A673 (cell line): ENCODE results near the gene VANGL2.

ENCODE experiments used
- EZH2 ChIP-seq: fragments of 200-600 bp; sonication (generic); IDR thresholded peaks from 2 replicates; pipeline ENCODE4 v1.6.1; 2017; ENCODE audit warnings: borderline replicate concordance, low read depth, mild to moderate bottlenecking, mixed read lengths, antibody characterized with exemption, low read length; ENCODE audit not compliant: poor library complexity, severe bottlenecking
- TF ChIP-seq, protein P1 (sequence below): fragments of 300-800, 200-600 bp; sonication (generic); conservative IDR thresholded peaks from 2 replicates; pipeline ENCODE4 v1.5.1; 2017; ENCODE audit warnings: low read depth, mild to moderate bottlenecking, antibody characterized with exemption, low read length, moderate library complexity, mixed read lengths

DNA sequence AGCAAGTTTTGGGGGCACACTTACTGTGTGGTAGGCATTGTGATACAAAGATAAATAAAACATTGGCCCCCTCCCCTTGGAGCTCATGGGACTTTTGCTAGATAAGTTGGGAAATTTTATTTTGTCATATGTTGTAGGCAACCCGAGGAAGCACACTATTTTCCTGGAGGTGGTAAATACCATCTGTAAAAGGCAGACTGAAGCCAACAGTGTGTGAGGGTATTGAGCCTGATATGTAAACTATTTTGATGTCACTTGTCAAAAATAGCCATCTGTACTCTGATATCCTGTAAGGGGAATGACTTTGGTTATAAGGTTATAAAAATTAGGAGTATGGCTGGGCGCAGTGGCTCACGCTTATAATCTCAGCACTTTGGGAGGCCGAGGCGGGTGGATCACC is 30.6 kb downstream of the VANGL2 start:
- TF ChIP-seq EZH2, result no peak
- TF ChIP-seq, protein P1, sequence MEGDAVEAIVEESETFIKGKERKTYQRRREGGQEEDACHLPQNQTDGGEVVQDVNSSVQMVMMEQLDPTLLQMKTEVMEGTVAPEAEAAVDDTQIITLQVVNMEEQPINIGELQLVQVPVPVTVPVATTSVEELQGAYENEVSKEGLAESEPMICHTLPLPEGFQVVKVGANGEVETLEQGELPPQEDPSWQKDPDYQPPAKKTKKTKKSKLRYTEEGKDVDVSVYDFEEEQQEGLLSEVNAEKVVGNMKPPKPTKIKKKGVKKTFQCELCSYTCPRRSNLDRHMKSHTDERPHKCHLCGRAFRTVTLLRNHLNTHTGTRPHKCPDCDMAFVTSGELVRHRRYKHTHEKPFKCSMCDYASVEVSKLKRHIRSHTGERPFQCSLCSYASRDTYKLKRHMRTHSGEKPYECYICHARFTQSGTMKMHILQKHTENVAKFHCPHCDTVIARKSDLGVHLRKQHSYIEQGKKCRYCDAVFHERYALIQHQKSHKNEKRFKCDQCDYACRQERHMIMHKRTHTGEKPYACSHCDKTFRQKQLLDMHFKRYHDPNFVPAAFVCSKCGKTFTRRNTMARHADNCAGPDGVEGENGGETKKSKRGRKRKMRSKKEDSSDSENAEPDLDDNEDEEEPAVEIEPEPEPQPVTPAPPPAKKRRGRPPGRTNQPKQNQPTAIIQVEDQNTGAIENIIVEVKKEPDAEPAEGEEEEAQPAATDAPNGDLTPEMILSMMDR, result no peak
